ENCODE data around the gene TMEM106B. TPM values are rescaled to one million over a fixed set of nuclear protein-coding genes. Genes with fewer than 3 reads are reported as not detected.

The TMEM106B gene
- total RNA-seq, 2 experiments from 2014 or later = 27.1 to 28.8 TPM

- peaks cover 37% of the 10 kb centered on the region for H3K4me1 Mint-ChIP-seq (ENCODE audit: low read depth)
- no peak overlapping the region for H3K27ac Mint-ChIP-seq
- H3K36me3 Mint-ChIP-seq (ENCODE audit: low read depth) = peaks cover 50% of the 10 kb centered on the region
- intact Hi-C loops (cut with micrococcal nuclease) = no loop called here
- DNase-seq = no peak
- TF ChIP-seq CTCF (IDR thresholded peaks at IDR 0.05) = no peak
- ChIA-PET CTCF (no interaction called here), POLR2A (no interaction called here)
- ATAC-seq = no peak
- H3K4me3 Mint-ChIP-seq = no peak overlapping the region
- H3K27me3 Mint-ChIP-seq = no peaks in the 10 kb centered on the region
- peaks cover 12% of the 10 kb centered on the region for H3K9me3 Mint-ChIP-seq
Measured at GRCh38 chr7:12226756-12227155, 15.7 kb downstream of the TMEM106B start.

GRCh38 chr7:12228024-12228423 lies 16.9 kb downstream of the TMEM106B start:
- ATAC-seq (no peak), DNase-seq (no peak)
- POLR2A ChIA-PET = no interaction called here
- Mint-ChIP-seq H3K4me3 (no peak overlapping the region), H3K9me3 (peaks cover 12% of the 10 kb centered on the region), H3K27ac (no peak overlapping the region), H3K4me1 (ENCODE audit: low read depth) (peaks cover 28% of the 10 kb centered on the region), H3K27me3 (no peaks in the 10 kb centered on the region), H3K36me3 (ENCODE audit: low read depth) (peaks cover 44% of the 10 kb centered on the region)
- no peak for TF ChIP-seq CTCF (IDR thresholded peaks at IDR 0.05)
- CTCF ChIA-PET = no interaction called here
- intact Hi-C loops (cut with micrococcal nuclease) = no loop called here

- H3K27me3 Mint-ChIP-seq = no peaks in the 10 kb centered on the region
- peaks cover 19% of the 10 kb centered on the region for H3K4me1 Mint-ChIP-seq (ENCODE audit: low read depth)
- ChIA-PET POLR2A (no interaction called here), CTCF (interaction anchor here (1.2 kb wide), 2 partner anchors 11 to 167 kb away, joined by 3 to 5 read pairs; no protein-coding TSS in a partner anchor)
- peaks cover 41% of the 10 kb centered on the region for H3K36me3 Mint-ChIP-seq (ENCODE audit: low read depth)
- DNase-seq = no peak
- no peak for ATAC-seq
- intact Hi-C loops (cut with micrococcal nuclease) = no loop called here
- no peak for TF ChIP-seq CTCF (IDR thresholded peaks at IDR 0.05)
- H3K4me3 Mint-ChIP-seq = no peak overlapping the region
- H3K27ac Mint-ChIP-seq = no peak overlapping the region
- H3K9me3 Mint-ChIP-seq = peaks cover 9% of the 10 kb centered on the region
Measured at GRCh38 chr7:12229046-12229445, 18.0 kb downstream of the TMEM106B start.

GRCh38 chr7:12231097-12231496 lies 20.0 kb downstream of the TMEM106B start:
- Mint-ChIP-seq H3K9me3 (peaks cover 3% of the 10 kb centered on the region), H3K27me3 (no peaks in the 10 kb centered on the region), H3K4me1 (ENCODE audit: low read depth) (peaks cover 17% of the 10 kb centered on the region), H3K27ac (no peak overlapping the region), H3K4me3 (no peak overlapping the region), H3K36me3 (ENCODE audit: low read depth) (peaks cover 26% of the 10 kb centered on the region)
- ATAC-seq (no peak), DNase-seq (no peak)
- TF ChIP-seq CTCF (IDR thresholded peaks at IDR 0.05) = no peak
- ChIA-PET CTCF (no interaction called here), POLR2A (no interaction called here)
- intact Hi-C loops (cut with micrococcal nuclease) = no loop called here

- Mint-ChIP-seq H3K9me3 (peaks cover under 1% of the 10 kb centered on the region), H3K27ac (no peak overlapping the region)
Measured at GRCh38 chr7:12233175-12233574, 22.1 kb downstream of the TMEM106B start.

More at GRCh38 chr7:12233175-12233574, 22.1 kb downstream of the TMEM106B start:
- no peaks in the 10 kb centered on the region for H3K27me3 Mint-ChIP-seq
- H3K36me3 Mint-ChIP-seq (ENCODE audit: low read depth) = peaks cover 32% of the 10 kb centered on the region
- DNase-seq = no peak
- POLR2A ChIA-PET = no interaction called here
- no peak for TF ChIP-seq CTCF (IDR thresholded peaks at IDR 0.05)
- no peak for ATAC-seq
- H3K4me1 Mint-ChIP-seq (ENCODE audit: low read depth) = peaks cover 12% of the 10 kb centered on the region
- intact Hi-C loops (cut with micrococcal nuclease) = no loop called here
- CTCF ChIA-PET = no interaction called here
- H3K4me3 Mint-ChIP-seq = no peak overlapping the region
